IMR-90 (cell line): Measurements from ENCODE around the gene ERC2.

Experiments
- CEBPB ChIP-seq: IDR thresholded peaks from 2 replicates; pipeline ENCODE4 v1.6.1; 2012; ENCODE audit warnings: low read depth, low read length, improper control_type of control experiment
- FOS ChIP-seq: fragments of 150-350 bp; IDR thresholded peaks from 2 replicates; pipeline ENCODE4 v1.6.1; 2016; ENCODE audit warnings: low read depth, low read length
- POLR2A ChIP-seq: IDR thresholded peaks from 2 replicates; pipeline ENCODE4 v1.6.1; 2012; ENCODE audit warnings: mild to moderate bottlenecking, low read depth, low read length
- RAD21 ChIP-seq: IDR thresholded peaks from 2 replicates; pipeline ENCODE4 v1.6.1; 2012; ENCODE audit warnings: low read length, improper control_type of control experiment
- RCOR1 ChIP-seq: IDR thresholded peaks from 2 replicates; pipeline ENCODE4 v1.6.1; 2012; ENCODE audit warnings: mild to moderate bottlenecking, low read length, improper control_type of control experiment; ENCODE audit not compliant: insufficient replicate concordance
- RFX5 ChIP-seq: IDR thresholded peaks from 2 replicates; pipeline ENCODE4 v1.8.0; 2012; ENCODE audit warnings: low read depth, mild to moderate bottlenecking, low read length, moderate library complexity
- TF ChIP-seq, protein P1 (sequence below): conservative IDR thresholded peaks from 2 replicates; pipeline ENCODE4 v1.5.1; 2012; ENCODE audit warnings: mild to moderate bottlenecking, low read depth, low read length, improper control_type of control experiment

DNA sequence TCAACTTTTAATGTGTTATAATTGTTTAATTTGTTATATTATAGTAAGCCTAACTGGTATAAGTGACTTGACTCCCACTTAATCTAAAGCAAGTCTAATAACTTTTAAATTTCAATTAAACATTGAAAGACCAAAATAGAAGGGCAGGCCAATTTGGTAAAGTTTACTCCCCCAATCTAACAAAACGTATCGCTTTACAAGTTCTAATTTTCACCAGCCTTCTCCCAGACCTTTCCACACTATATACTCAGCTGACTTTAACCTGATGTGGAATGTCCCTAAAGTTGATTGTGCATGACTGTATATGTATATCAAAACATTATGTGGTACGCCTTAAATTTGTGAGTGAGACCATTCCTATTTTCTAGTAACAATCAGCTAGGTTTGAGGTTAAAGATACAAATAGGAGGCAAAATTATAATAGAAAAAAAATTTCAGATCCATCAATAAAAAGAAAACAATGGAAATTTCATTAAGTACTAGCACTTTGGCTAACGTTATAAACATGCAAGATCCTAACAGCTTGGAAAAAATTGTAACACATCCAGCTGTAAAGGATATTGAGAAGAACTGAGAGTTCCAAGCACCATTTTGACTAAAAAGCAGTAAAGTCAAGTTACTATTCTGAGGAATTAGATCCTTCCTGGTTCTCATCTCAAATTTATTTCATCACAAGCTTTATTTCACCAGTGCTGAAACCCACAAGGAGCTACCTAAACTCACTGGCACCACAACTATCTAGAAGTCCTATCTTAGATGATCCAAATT lies 199.5 kb downstream of the ERC2 start:
- TF ChIP-seq RAD21 (no peak), RFX5 (no peak), POLR2A (no peak), FOS (no peak), RCOR1 (no peak), CEBPB (no peak)
- TF ChIP-seq, protein P1, sequence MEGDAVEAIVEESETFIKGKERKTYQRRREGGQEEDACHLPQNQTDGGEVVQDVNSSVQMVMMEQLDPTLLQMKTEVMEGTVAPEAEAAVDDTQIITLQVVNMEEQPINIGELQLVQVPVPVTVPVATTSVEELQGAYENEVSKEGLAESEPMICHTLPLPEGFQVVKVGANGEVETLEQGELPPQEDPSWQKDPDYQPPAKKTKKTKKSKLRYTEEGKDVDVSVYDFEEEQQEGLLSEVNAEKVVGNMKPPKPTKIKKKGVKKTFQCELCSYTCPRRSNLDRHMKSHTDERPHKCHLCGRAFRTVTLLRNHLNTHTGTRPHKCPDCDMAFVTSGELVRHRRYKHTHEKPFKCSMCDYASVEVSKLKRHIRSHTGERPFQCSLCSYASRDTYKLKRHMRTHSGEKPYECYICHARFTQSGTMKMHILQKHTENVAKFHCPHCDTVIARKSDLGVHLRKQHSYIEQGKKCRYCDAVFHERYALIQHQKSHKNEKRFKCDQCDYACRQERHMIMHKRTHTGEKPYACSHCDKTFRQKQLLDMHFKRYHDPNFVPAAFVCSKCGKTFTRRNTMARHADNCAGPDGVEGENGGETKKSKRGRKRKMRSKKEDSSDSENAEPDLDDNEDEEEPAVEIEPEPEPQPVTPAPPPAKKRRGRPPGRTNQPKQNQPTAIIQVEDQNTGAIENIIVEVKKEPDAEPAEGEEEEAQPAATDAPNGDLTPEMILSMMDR, result no peak
